ENCODE data around the gene CAMK2G.

GRCh38 chr10:73901261-73901660 is 26.9 kb upstream of the CAMK2G start:
- TF ChIP-seq REST (IDR thresholded peaks at IDR 0.05; ENCODE audit: insufficient read depth in 1 of 2, low read depth in 2 of 2, low read length in 2 of 2): no peak
- no peak for TF ChIP-seq POLR2AphosphoS5 (IDR thresholded peaks at IDR 0.05; ENCODE audit: low read depth, low read length)
